Loucy (cell line): Measurements from ENCODE around the gene VEZF1.

ENCODE experiments used
- H2AFZ ChIP-seq: fragments of 200-600 bp; sonication (generic); 2 replicates; pipeline ENCODE4 v1.6.0; 2016; ENCODE audit warnings: antibody characterized with exemption, mild to moderate bottlenecking, low read length, moderate library complexity
- H3F3A ChIP-seq: fragments of 200-600 bp; 2 replicates; pipeline ENCODE4 v1.6.0; 2016; ENCODE audit warnings: antibody characterized with exemption, low read depth, mild to moderate bottlenecking
- H3K27me3 ChIP-seq: fragments of 200-600 bp; sonication (generic); 2 replicates; pipeline ENCODE4 v1.6.1; 2014; ENCODE audit warnings: low read length, mild to moderate bottlenecking; ENCODE audit not compliant: insufficient read depth, poor library complexity, severe bottlenecking
- H3K36me3 ChIP-seq: fragments of 200-600 bp; sonication (generic); 2 replicates; pipeline ENCODE4 v1.6.1; 2016; ENCODE audit warnings: low read length; ENCODE audit not compliant: insufficient read depth
- H3K4me1 ChIP-seq: fragments of 200-600 bp; sonication (generic); 2 replicates; pipeline ENCODE4 v1.5.1; 2014; ENCODE audit warnings: low read length, mild to moderate bottlenecking; ENCODE audit not compliant: insufficient read depth, poor library complexity, severe bottlenecking
- H3K4me2 ChIP-seq: fragments of 200-600 bp; sonication (generic); 2 replicates; pipeline ENCODE4 v1.6.0; 2014; ENCODE audit warnings: antibody characterized with exemption, low read length, low read depth, mild to moderate bottlenecking; ENCODE audit not compliant: poor library complexity, severe bottlenecking
- H3K4me3 ChIP-seq: fragments of 200-600 bp; sonication (generic); 2 replicates; pipeline ENCODE4 v1.5.1; 2014; ENCODE audit warnings: low read length, mild to moderate bottlenecking, mixed read lengths; ENCODE audit not compliant: poor library complexity, severe bottlenecking
- H3K79me2 ChIP-seq: fragments of 200-600 bp; sonication (generic); 2 replicates; pipeline ENCODE4 v1.6.1; 2014; ENCODE audit warnings: low read length; ENCODE audit not compliant: insufficient read depth
- H3K9ac ChIP-seq: fragments of 200-600 bp; sonication (generic); 2 replicates; pipeline ENCODE4 v1.6.0; 2014; ENCODE audit warnings: mild to moderate bottlenecking, low read depth, low read length, moderate library complexity; ENCODE audit not compliant: poor library complexity, severe bottlenecking
- H3K9me2 ChIP-seq: fragments of 200-600 bp; sonication (generic); replicated peaks from 2 replicates; pipeline ENCODE4 v1.6.1; 2016; ENCODE audit warnings: low read depth, low read length, mixed read lengths
- H3K9me3 ChIP-seq: fragments of 200-600 bp; sonication (generic); 2 replicates; pipeline ENCODE4 v1.6.1; 2014; ENCODE audit warnings: mild to moderate bottlenecking, antibody characterized with exemption, low read length, low read depth; ENCODE audit not compliant: insufficient read depth
- H4K20me1 ChIP-seq: fragments of 200-600 bp; sonication (generic); 2 replicates; pipeline ENCODE4 v1.6.0; 2014; ENCODE audit warnings: antibody characterized with exemption, low read length, mild to moderate bottlenecking; ENCODE audit not compliant: insufficient read depth, poor library complexity, severe bottlenecking
- EZH2phosphoT487 ChIP-seq: fragments of 200-600 bp; IDR thresholded peaks from 2 replicates; pipeline ENCODE4 v1.6.1; 2018; ENCODE audit warnings: antibody characterized with exemption, mild to moderate bottlenecking, moderate library complexity, borderline replicate concordance
- TF ChIP-seq, protein P1 (sequence below): fragments of 200-600 bp; sonication (generic); conservative IDR thresholded peaks from 2 replicates; pipeline ENCODE4 v1.5.1; 2014; ENCODE audit warnings: mild to moderate bottlenecking, antibody characterized with exemption, low read length

Gene VEZF1

GRCh38 chr17:57984936-57985674 lies 2.9 kb downstream of the VEZF1 start:
- peaks cover 18% of the 10 kb centered on the region; the same call in 1 of the 2 replicates for H3K36me3 ChIP-seq
- peaks cover 73% of the 10 kb centered on the region for H3K4me1 ChIP-seq
- peaks cover 84% of the 10 kb centered on the region for H3K79me2 ChIP-seq

GRCh38 chr17:57984261-57984890 lies 3.7 kb downstream of the VEZF1 start:
- H4K20me1 ChIP-seq: peaks cover 78% of the 10 kb centered on the region
- H3K9me2 ChIP-seq: no peaks in the 10 kb centered on the region
- no peak for TF ChIP-seq EZH2phosphoT487
- TF ChIP-seq, protein P1, sequence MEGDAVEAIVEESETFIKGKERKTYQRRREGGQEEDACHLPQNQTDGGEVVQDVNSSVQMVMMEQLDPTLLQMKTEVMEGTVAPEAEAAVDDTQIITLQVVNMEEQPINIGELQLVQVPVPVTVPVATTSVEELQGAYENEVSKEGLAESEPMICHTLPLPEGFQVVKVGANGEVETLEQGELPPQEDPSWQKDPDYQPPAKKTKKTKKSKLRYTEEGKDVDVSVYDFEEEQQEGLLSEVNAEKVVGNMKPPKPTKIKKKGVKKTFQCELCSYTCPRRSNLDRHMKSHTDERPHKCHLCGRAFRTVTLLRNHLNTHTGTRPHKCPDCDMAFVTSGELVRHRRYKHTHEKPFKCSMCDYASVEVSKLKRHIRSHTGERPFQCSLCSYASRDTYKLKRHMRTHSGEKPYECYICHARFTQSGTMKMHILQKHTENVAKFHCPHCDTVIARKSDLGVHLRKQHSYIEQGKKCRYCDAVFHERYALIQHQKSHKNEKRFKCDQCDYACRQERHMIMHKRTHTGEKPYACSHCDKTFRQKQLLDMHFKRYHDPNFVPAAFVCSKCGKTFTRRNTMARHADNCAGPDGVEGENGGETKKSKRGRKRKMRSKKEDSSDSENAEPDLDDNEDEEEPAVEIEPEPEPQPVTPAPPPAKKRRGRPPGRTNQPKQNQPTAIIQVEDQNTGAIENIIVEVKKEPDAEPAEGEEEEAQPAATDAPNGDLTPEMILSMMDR: no peak
- H3K4me3 ChIP-seq: peak overlapping the region; percentile 97
- H3F3A ChIP-seq: no peaks in the 10 kb centered on the region
- peak overlapping the region; percentile 81 for H3K4me2 ChIP-seq
- H3K9ac ChIP-seq: peak overlapping the region; percentile 90
- H3K79me2 ChIP-seq: peaks cover 92% of the 10 kb centered on the region
- no peak overlapping the region for H2AFZ ChIP-seq
- H3K9me3 ChIP-seq: no peaks in the 10 kb centered on the region
- no peaks in the 10 kb centered on the region for H3K27me3 ChIP-seq
- peaks cover 71% of the 10 kb centered on the region for H3K4me1 ChIP-seq
- peaks cover 25% of the 10 kb centered on the region; the same call in 1 of the 2 replicates for H3K36me3 ChIP-seq

More at GRCh38 chr17:57984936-57985674, 2.9 kb downstream of the VEZF1 start:
- Histone ChIP-seq H3K9me3 (no peaks in the 10 kb centered on the region), H2AFZ (no peak overlapping the region), H3K4me2 (peak overlapping the region; percentile 81), H3K4me3 (peak overlapping the region; percentile 97), H3K9ac (peak overlapping the region; percentile 90), H4K20me1 (peaks cover 75% of the 10 kb centered on the region), H3K27me3 (no peaks in the 10 kb centered on the region), H3F3A (no peaks in the 10 kb centered on the region), H3K9me2 (no peaks in the 10 kb centered on the region)
- no peak for TF ChIP-seq EZH2phosphoT487
- TF ChIP-seq, protein P1: no peak

- H3K79me2 ChIP-seq: peaks cover 95% of the 10 kb centered on the region
- H3K36me3 ChIP-seq: peaks cover 34% of the 10 kb centered on the region; the same call in 1 of the 2 replicates
- H3K4me2 ChIP-seq: peak overlapping the region; percentile 81
- no peak overlapping the region for H2AFZ ChIP-seq
- peak overlapping the region; percentile 90 for H3K9ac ChIP-seq
- TF ChIP-seq, protein P1: no peak
- TF ChIP-seq EZH2phosphoT487: no peak
- H3K4me3 ChIP-seq: peak overlapping the region; percentile 97
- H3F3A ChIP-seq: no peaks in the 10 kb centered on the region
- no peaks in the 10 kb centered on the region for H3K9me3 ChIP-seq
- H3K27me3 ChIP-seq: no peaks in the 10 kb centered on the region
- H3K9me2 ChIP-seq: no peaks in the 10 kb centered on the region
- H3K4me1 ChIP-seq: peaks cover 62% of the 10 kb centered on the region
- H4K20me1 ChIP-seq: peaks cover 82% of the 10 kb centered on the region
Measured at GRCh38 chr17:57983446-57983845, 4.6 kb downstream of the VEZF1 start.
